H1 (cell line): Measurements from ENCODE around the gene UBL4A. TPM values are rescaled to one million over a fixed set of nuclear protein-coding genes. Genes with fewer than 3 reads are reported as not detected.

ENCODE experiments used
- BACH1 ChIP-seq: IDR thresholded peaks from 2 replicates; pipeline ENCODE4 v1.6.1; 2012; ENCODE audit warnings: low read length, improper control_type of control experiment
- BRCA1 ChIP-seq: IDR thresholded peaks from 2 replicates; pipeline ENCODE4 v1.6.1; 2012; ENCODE audit warnings: low read depth, low read length, improper control_type of control experiment
- CBX5 ChIP-seq: fragments of 300-800, 300-1000 bp; sonication (generic); IDR thresholded peaks from 2 replicates; pipeline ENCODE4 v1.7.1; 2016; ENCODE audit warnings: antibody characterized with exemption, low read length, low read depth
- CBX8 ChIP-seq: fragments of 300-800, 300-1000 bp; sonication (generic); IDR thresholded peaks from 2 replicates; pipeline ENCODE4 v1.7.1; 2016; ENCODE audit warnings: low read depth, low read length, borderline replicate concordance
- CREB1 ChIP-seq: IDR thresholded peaks from 2 replicates; pipeline ENCODE4 v1.6.1; 2012; ENCODE audit warnings: inconsistent platforms
- CTBP2 ChIP-seq: IDR thresholded peaks from 2 replicates; pipeline ENCODE4 v1.7.0; 2011; ENCODE audit warnings: borderline replicate concordance, mild to moderate bottlenecking, moderate library complexity, mixed read lengths, low read length; ENCODE audit not compliant: insufficient read depth, insufficient read length
- FOSL1 ChIP-seq: IDR thresholded peaks from 2 replicates; pipeline ENCODE4 v1.6.1; 2011; ENCODE audit warnings: mild to moderate bottlenecking, low read depth, low read length, moderate library complexity; ENCODE audit not compliant: insufficient read depth
- GABPA ChIP-seq: IDR thresholded peaks from 2 replicates; pipeline ENCODE4 v1.6.1; 2011; ENCODE audit warnings: mild to moderate bottlenecking, low read length, moderate library complexity, borderline replicate concordance; ENCODE audit not compliant: insufficient read depth
- GTF2F1 ChIP-seq: IDR thresholded peaks from 2 replicates; pipeline ENCODE4 v1.6.1; 2012; ENCODE audit warnings: low read depth, low read length, improper control_type of control experiment, borderline replicate concordance
- HDAC2 ChIP-seq, 2 experiments: fragments of 300-600 bp in 1 of 2; sonication (generic) in 1 of 2; IDR thresholded peaks; 2 replicates each; pipeline ENCODE4 v1.6.1; 2011 to 2012; ENCODE audit warnings: low read depth in 2 of 2, low read length in 2 of 2, mild to moderate bottlenecking in 2 of 2, moderate library complexity in 2 of 2, borderline replicate concordance in 1 of 2, inconsistent platforms in 1 of 2
- HDAC6 ChIP-seq: IDR thresholded peaks from one replicate; pipeline ENCODE4 v1.7.1; 2012; ENCODE audit warnings: low read depth, mild to moderate bottlenecking, inconsistent platforms, low read length, moderate library complexity
- KDM1A ChIP-seq: fragments of 200-600, 300-600 bp; sonication (generic); IDR thresholded peaks from 2 replicates; pipeline ENCODE4 v1.7.1; 2016; ENCODE audit warnings: mild to moderate bottlenecking, low read length, borderline replicate concordance
- KDM4A ChIP-seq: IDR thresholded peaks from one replicate; pipeline ENCODE4 v1.7.1; 2012; ENCODE audit warnings: low read depth, mild to moderate bottlenecking, moderate library complexity, low read length, inconsistent platforms; ENCODE audit not compliant: severe bottlenecking
- KDM5A ChIP-seq: fragments of 200-600 bp; IDR thresholded peaks from 2 replicates; pipeline ENCODE4 v1.7.1; 2012; ENCODE audit warnings: mild to moderate bottlenecking, low read length, inconsistent platforms, mixed read lengths
- NANOG ChIP-seq: IDR thresholded peaks from 2 replicates; pipeline ENCODE4 v1.6.1; 2011; ENCODE audit warnings: low read length, low read depth, mild to moderate bottlenecking, inconsistent platforms; ENCODE audit not compliant: insufficient read depth, poor library complexity, severe bottlenecking
- NRF1 ChIP-seq: IDR thresholded peaks from 2 replicates; pipeline ENCODE4 v1.6.1; 2011; ENCODE audit warnings: mild to moderate bottlenecking, low read depth, low read length, improper control_type of control experiment
- POLR2A ChIP-seq, 2 experiments: IDR thresholded peaks; 1 replicate in 1 of 2; 2 replicates in 1 of 2; pipeline ENCODE4 v1.6.1; 2011; ENCODE audit warnings: low read depth in 2 of 2, low read length in 2 of 2, mild to moderate bottlenecking in 2 of 2; ENCODE audit errors: control extremely low read depth in 1 of 2
- RFX5 ChIP-seq: IDR thresholded peaks from 2 replicates; pipeline ENCODE4 v1.6.1; 2011; ENCODE audit warnings: low read depth, low read length, improper control_type of control experiment, borderline replicate concordance
- RXRA ChIP-seq: IDR thresholded peaks from 2 replicates; pipeline ENCODE4 v1.6.1; 2011; ENCODE audit warnings: low read depth, mild to moderate bottlenecking, low read length, moderate library complexity; ENCODE audit not compliant: insufficient read depth
- SIRT6 ChIP-seq: IDR thresholded peaks from one replicate; pipeline ENCODE4 v1.7.1; 2012; ENCODE audit warnings: low read length, inconsistent platforms
- TAF1 ChIP-seq: IDR thresholded peaks from 2 replicates; pipeline ENCODE4 v1.6.1; 2011; ENCODE audit warnings: mild to moderate bottlenecking, low read depth, low read length
- TAF7 ChIP-seq: optimal IDR thresholded peaks from 2 replicates; pipeline ENCODE3; 2011; ENCODE audit warnings: low read depth, mild to moderate bottlenecking, inconsistent platforms, low read length, moderate library complexity, borderline replicate concordance
- TCF12 ChIP-seq: IDR thresholded peaks from 2 replicates; pipeline ENCODE4 v1.6.1; 2011; ENCODE audit warnings: low read depth, mild to moderate bottlenecking, low read length
- polyA plus RNA-seq, 7 experiments: library from polyadenylated mRNA; depleted of rRNA in 3 of 7; stranded (reverse) in 5 of 7; unstranded in 2 of 7; fragments of >200 nt in 5 of 7; fragments of 200-250 nt in 2 of 7; gene quantifications; 1 replicate in 5 of 7; 2 replicates in 1 of 7; 4 replicates in 1 of 7; pipeline versions ENCODE4 v1.2.1 to v1.2.3, GENCODE V29; 2011 to 2013; ENCODE audit warnings: missing spikeins in 2 of 7, mixed read lengths in 2 of 7
- total RNA-seq: library from RNA; stranded (reverse); fragmentation: NEBNext Ultra II Directional; extraction: Animal tissue kit (Norgen Biotek cat#: 25700); gene quantifications from 2 replicates; pipeline ENCODE4 v1.2.1, GENCODE V29; 2021
- TF ChIP-seq, protein P1 (sequence below): IDR thresholded peaks from 2 replicates; pipeline ENCODE4 v1.6.1; 2011; ENCODE audit warnings: low read length, improper control_type of control experiment

The UBL4A gene
- total and polyA plus RNA-seq, 2 of the 8 experiments (the other 6 are each of a cell fraction or from before 2014, with no cell fraction given): 23.1 to 31.7 TPM

DNA sequence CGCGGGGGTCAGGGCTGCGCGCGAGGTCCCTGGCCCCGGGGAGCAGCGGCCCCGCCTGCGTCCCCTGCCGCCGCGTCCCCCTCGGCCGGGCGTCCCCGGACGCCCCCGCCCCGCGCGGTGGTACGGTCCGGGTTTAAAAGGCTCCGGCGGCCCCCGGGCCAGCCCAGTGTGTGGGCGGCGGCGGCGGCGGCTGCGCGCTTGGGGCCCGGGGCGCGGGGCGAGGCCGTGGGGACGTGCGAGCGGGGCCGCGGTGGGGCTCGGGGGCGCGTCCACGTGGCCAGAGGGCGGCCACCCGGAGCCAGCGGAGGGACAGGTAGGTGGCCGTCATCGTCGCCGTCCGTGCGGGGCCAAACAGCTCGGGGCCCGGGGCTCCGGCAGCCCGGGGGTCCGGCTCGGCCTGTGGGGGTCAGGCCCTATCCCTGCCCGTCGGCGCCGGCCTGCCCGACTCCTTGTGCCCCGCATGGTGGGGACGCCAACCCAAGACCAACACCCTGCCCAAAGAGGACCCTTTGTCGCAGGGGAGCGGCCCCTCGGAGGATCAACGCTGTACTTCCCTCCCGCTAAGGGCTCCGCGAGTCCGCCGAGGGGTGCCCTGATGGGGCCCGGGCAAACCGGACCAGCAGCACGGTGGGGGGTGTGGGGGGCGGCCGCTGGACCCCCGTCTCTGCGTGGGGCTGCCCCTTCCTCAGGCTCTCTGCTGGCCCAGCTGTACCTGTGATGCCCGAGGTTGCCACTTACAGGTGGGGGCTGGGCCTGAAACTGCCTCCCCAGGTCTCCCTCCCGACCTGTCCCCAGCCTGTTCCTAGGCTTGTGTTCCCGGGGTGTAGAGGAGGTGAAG lies 28.1 kb downstream of the UBL4A start, which contains the start of gene PLXNA3 (continued):
- no peak for TF ChIP-seq KDM1A
- no peak for TF ChIP-seq GTF2F1
- TF ChIP-seq BACH1: no peak
- TF ChIP-seq TAF7: no peak
- peak; percentile 79 for TF ChIP-seq TAF1
- TF ChIP-seq TCF12: no peak
- no peak for TF ChIP-seq NANOG
- no peak for TF ChIP-seq FOSL1
- TF ChIP-seq NRF1: no peak
- no peak for TF ChIP-seq CBX5
- no peak for TF ChIP-seq SIRT6
- no peak for TF ChIP-seq RFX5
- TF ChIP-seq, protein P1, sequence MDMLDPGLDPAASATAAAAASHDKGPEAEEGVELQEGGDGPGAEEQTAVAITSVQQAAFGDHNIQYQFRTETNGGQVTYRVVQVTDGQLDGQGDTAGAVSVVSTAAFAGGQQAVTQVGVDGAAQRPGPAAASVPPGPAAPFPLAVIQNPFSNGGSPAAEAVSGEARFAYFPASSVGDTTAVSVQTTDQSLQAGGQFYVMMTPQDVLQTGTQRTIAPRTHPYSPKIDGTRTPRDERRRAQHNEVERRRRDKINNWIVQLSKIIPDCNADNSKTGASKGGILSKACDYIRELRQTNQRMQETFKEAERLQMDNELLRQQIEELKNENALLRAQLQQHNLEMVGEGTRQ: no peak
- TF ChIP-seq HDAC2 (IDR thresholded peaks at IDR 0.05; ENCODE audit: borderline replicate concordance in 1 of 2, low read depth in 2 of 2, low read length in 2 of 2): no peak
- TF ChIP-seq KDM4A: peak; percentile 19
- no peak for TF ChIP-seq KDM5A
- no peak for TF ChIP-seq CREB1
- peak in 1 of 2 experiments; percentile 27; a peak in 1 of 3 replicates for TF ChIP-seq POLR2A (IDR thresholded peaks at IDR 0.05; ENCODE audit: control extremely low read depth in 1 of 2, low read depth in 2 of 2, low read length in 2 of 2)
- no peak for TF ChIP-seq CTBP2
- no peak for TF ChIP-seq GABPA
- no peak for TF ChIP-seq RXRA
- TF ChIP-seq CBX8: no peak
- no peak for TF ChIP-seq HDAC6
- TF ChIP-seq BRCA1: no peak
